ENCODE data around the gene MPI. TPM values are rescaled to one million over a fixed set of nuclear protein-coding genes. Genes with fewer than 3 reads are reported as not detected.
A peak's percentile ranks its signal among the peaks of the same experiment; 100 is the strongest.

Gene MPI
- total RNA-seq, 1 donor from 2014 or later = 43.3 TPM

GRCh38 chr15:74895830-74896229, 6.0 kb downstream of the MPI start:
- no peak for DNase-seq (ENCODE audit: low spot score in 2 of 2, unreplicated experiment in 2 of 2)
- peaks cover 26% of the 10 kb centered on the region for H3K36me3 Mint-ChIP-seq
- H3K4me1 Mint-ChIP-seq = peaks cover 2% of the 10 kb centered on the region
- no peaks in the 10 kb centered on the region for H3K27me3 Mint-ChIP-seq (ENCODE audit: low read depth)
- H3K9me3 Mint-ChIP-seq = no peaks in the 10 kb centered on the region
- no peak overlapping the region for H3K4me3 Mint-ChIP-seq
- H3K27ac Mint-ChIP-seq = no peak overlapping the region
- no peak for TF ChIP-seq CTCF (IDR thresholded peaks at IDR 0.05; ENCODE audit: unreplicated experiment)

- H3K27me3 Mint-ChIP-seq (ENCODE audit: low read depth) = no peaks in the 10 kb centered on the region
- H3K4me1 Mint-ChIP-seq = no peaks in the 10 kb centered on the region
- H3K36me3 Mint-ChIP-seq = peaks cover 28% of the 10 kb centered on the region
- TF ChIP-seq CTCF (IDR thresholded peaks at IDR 0.05; ENCODE audit: unreplicated experiment) = no peak
- H3K9me3 Mint-ChIP-seq = no peaks in the 10 kb centered on the region
- no peak overlapping the region for H3K4me3 Mint-ChIP-seq
- no peak for DNase-seq (ENCODE audit: low spot score in 2 of 2, unreplicated experiment in 2 of 2)
- H3K27ac Mint-ChIP-seq = no peak overlapping the region
These were observed 6.5 kb downstream of the MPI start for GRCh38 chr15:74896316-74896715.

- H3K27me3 Mint-ChIP-seq (ENCODE audit: low read depth) = no peaks in the 10 kb centered on the region
- TF ChIP-seq CTCF (IDR thresholded peaks at IDR 0.05; ENCODE audit: unreplicated experiment) = no peak
- no peak overlapping the region for H3K27ac Mint-ChIP-seq
- H3K4me3 Mint-ChIP-seq = no peak overlapping the region
- no peaks in the 10 kb centered on the region for H3K9me3 Mint-ChIP-seq
- H3K36me3 Mint-ChIP-seq = peaks cover 26% of the 10 kb centered on the region
- no peaks in the 10 kb centered on the region for H3K4me1 Mint-ChIP-seq
- DNase-seq (ENCODE audit: low spot score in 2 of 2, unreplicated experiment in 2 of 2) = no peak
These were observed 7.5 kb downstream of the MPI start for GRCh38 chr15:74897300-74897701.

GRCh38 chr15:74901612-74902063, 11.8 kb downstream of the MPI start:
- TF ChIP-seq CTCF (IDR thresholded peaks at IDR 0.05; ENCODE audit: unreplicated experiment) = peak; percentile 92
- DNase-seq (ENCODE audit: low spot score in 2 of 2, unreplicated experiment in 2 of 2) = peak in 1 of 2 experiments; percentile 71
- Mint-ChIP-seq H3K4me1 (peaks cover 14% of the 10 kb centered on the region), H3K4me3 (no peak overlapping the region), H3K27ac (peak overlapping the region; percentile 34), H3K27me3 (ENCODE audit: low read depth) (no peaks in the 10 kb centered on the region), H3K36me3 (peaks cover 14% of the 10 kb centered on the region), H3K9me3 (no peaks in the 10 kb centered on the region)

GRCh38 chr15:74902295-74903075, 12.6 kb downstream of the MPI start:
- H3K4me3 Mint-ChIP-seq = no peak overlapping the region
- H3K27ac Mint-ChIP-seq = no peak overlapping the region
- TF ChIP-seq CTCF (IDR thresholded peaks at IDR 0.05; ENCODE audit: unreplicated experiment) = no peak
- H3K9me3 Mint-ChIP-seq = no peaks in the 10 kb centered on the region
- DNase-seq (ENCODE audit: low spot score in 2 of 2, unreplicated experiment in 2 of 2) = no peak
- H3K27me3 Mint-ChIP-seq (ENCODE audit: low read depth) = no peaks in the 10 kb centered on the region
- peaks cover 14% of the 10 kb centered on the region for H3K36me3 Mint-ChIP-seq
- H3K4me1 Mint-ChIP-seq = peaks cover 18% of the 10 kb centered on the region
